ENCODE results near the gene C16orf46. TPM values are rescaled to one million over a fixed set of nuclear protein-coding genes. Genes with fewer than 3 reads are reported as not detected.

Gene C16orf46
- total and polyA plus RNA-seq, 9 of the 15 experiments (the other 6 are each of a cell fraction or from before 2014, with no cell fraction given) = 0.10 to 0.98 (median 0.41) TPM; not detected in 1

- TF ChIP-seq BRF2 (IDR thresholded peaks at IDR 0.05; ENCODE audit: borderline replicate concordance, insufficient read depth, insufficient read length) = no peak
- TF ChIP-seq HES1 (IDR thresholded peaks at IDR 0.05; ENCODE audit: low read depth) = no peak
- no peak for TF ChIP-seq NR2C2 (CRISPR knock-in tag; IDR thresholded peaks at IDR 0.05)
- TF ChIP-seq NR2C2 (tag; IDR thresholded peaks at IDR 0.05) = no peak; the same call in 1 of the 2 replicates
- no peak for TF ChIP-seq ZFP36 (IDR thresholded peaks at IDR 0.05; ENCODE audit: low read depth, low read length, partially characterized antibody)
- no peak for TF ChIP-seq PHTF2 (CRISPR knock-in tag; IDR thresholded peaks at IDR 0.05)
- TF ChIP-seq ZNF282 (CRISPR knock-in tag; IDR thresholded peaks at IDR 0.05) = no peak
- TF ChIP-seq ZNF316 (IDR thresholded peaks at IDR 0.05) = no peak
- TF ChIP-seq ZNF384 (IDR thresholded peaks at IDR 0.05; ENCODE audit: low read depth, low read length) = no peak
- no peak for TF ChIP-seq HNRNPUL1 (IDR thresholded peaks at IDR 0.05; ENCODE audit: low read length)
- no peak for TF ChIP-seq SMAD1 (IDR thresholded peaks at IDR 0.05; ENCODE audit: low read depth, low read length, partially characterized antibody)
- TF ChIP-seq SNRNP70 (optimal IDR thresholded peaks at IDR 0.05; ENCODE audit: low read depth, low read length) = no peak
- peak; percentile 62 for TF ChIP-seq TFAP4 (CRISPR knock-in tag; IDR thresholded peaks at IDR 0.05; ENCODE audit: borderline replicate concordance)
- TF ChIP-seq TRIM25 (IDR thresholded peaks at IDR 0.05; ENCODE audit: borderline replicate concordance) = no peak
- TF ChIP-seq ZNF444 (CRISPR knock-in tag; IDR thresholded peaks at IDR 0.05) = no peak
- TF ChIP-seq MXI1 (IDR thresholded peaks at IDR 0.05; ENCODE audit: low read depth, low read length) = peak; percentile 61; the same call in 1 of the 2 replicates
- no peak for TF ChIP-seq DNMT1 (IDR thresholded peaks at IDR 0.05)
- TF ChIP-seq ZNF561 (CRISPR knock-in tag; conservative IDR thresholded peaks at IDR 0.05) = no peak
- TF ChIP-seq CHD2 (IDR thresholded peaks at IDR 0.05; ENCODE audit: low read depth, low read length) = peak; percentile 43; the same call in 1 of the 2 replicates
- no peak for TF ChIP-seq ATF4 (CRISPR knock-in tag; IDR thresholded peaks at IDR 0.05)
- TF ChIP-seq POLR2G (IDR thresholded peaks at IDR 0.05; ENCODE audit: low read depth, low read length) = peak; percentile 87
- TF ChIP-seq MECOM (CRISPR knock-in tag; IDR thresholded peaks at IDR 0.05) = no peak
- TF ChIP-seq RFX7 (CRISPR knock-in tag; IDR thresholded peaks at IDR 0.05) = no peak
Observed at GRCh38 chr16:81095953-81096714, 19.1 kb upstream of the C16orf46 start, which contains the start of gene GCSH (continued).
